Fibroblast of skin of left quadriceps (primary cell): ENCODE results near the gene DCTN4.
"Not testable (repeated sequence)": the region's sequence is repeated elsewhere in the genome, so short reads cannot be mapped to it uniquely, and the experiment has no call there.

Experiments
- DNase-seq, 2 experiments: peaks; one replicate each; pipeline ENCODE4 v3.0.0-alpha.2; 2013; ENCODE audit warnings: low read depth in 2 of 2

The DCTN4 gene

DNA sequence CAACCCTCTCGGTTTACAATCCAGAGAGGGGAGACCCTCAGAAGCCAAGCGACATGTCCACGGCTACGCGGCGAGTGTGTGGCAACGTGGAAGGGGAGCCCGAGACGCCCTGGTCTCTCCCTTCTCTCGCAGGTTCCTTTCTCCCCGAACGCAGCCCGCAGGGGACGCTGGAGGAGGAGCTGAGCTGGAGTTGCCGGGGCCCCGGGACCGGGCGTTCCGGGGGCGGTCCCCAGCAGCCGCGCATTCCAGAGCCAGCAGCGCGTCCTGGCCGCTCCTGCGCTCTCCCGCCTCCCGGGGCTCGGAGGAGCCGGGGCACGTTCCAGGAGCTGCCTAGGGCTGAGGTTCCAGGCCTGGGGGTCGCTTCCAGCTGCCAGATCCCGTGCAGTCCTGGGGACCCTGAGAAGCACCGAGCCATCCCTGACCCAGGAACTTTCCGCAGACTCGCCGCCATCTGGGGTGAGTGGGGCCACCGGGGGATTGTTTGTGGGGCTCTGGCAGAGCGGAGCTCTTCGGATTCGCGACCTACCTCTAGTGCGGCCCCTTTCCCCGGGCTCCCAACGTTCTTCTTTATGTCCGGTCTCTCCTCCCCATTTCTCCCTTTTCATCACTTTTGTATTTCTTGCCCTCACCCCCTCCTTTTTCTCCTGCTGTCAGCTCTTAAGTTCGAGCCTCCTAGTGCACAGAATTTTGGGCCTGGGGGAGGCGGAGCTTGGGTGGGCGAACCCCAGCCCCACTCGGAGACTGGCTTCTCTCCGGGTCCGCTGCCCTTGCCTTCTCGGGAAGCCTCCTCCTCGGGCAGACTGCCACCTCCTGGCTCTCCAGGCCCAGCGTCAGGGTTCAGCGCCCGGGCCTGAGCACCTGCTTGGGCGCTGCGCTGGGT, 19.9 kb upstream of the DCTN4 start, which contains the start of gene SMIM3:
Gene SMIM3 (plus strand): TSS at position 241 of the 880 bp plus-strand sequence. CDS start 16,684 bp downstream, outside the sequence.
- peak in 1 of 2 experiments; percentile 53 for DNase-seq

DNA sequence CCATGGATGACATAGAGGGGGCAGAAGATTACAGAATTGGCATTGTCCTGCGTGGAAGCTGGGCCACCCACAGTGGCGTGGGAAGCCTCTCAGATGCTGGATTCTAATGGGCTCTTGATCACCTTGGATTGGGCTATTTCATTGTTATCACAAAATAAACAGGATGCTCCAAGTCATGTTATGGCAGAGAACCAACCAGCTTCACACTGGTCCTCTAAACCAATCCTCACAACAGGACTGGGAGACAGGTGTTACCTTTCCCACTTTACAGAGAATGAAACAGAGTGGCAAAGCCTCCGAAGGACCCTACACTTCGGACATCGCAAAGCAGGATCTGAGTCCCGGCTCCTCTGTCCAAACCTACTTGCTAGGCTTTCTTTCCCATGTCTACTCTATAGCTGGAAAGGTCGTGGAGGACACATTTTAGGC, 19.3 kb upstream of the DCTN4 start:
- DNase-seq = no peak

DNA sequence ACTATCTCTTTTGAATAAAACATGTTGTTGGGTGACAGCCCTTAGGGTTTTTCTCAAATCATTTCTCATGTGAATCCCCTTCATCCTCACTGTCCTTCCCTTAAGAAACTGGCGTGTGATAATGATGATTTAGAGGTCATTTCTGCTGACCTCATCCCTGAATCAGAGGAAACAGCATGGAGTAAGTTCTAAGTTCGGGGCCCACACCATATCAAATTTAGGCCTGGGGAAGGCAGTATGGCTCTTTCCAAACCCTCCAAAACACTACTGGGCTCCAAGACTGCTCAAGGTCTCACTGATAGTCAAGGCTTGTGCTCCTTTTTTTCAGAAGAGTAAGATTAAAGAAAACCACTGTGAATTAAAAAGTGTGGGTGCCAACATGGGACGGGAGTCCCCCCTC, 18.9 kb upstream of the DCTN4 start:
- no peak for DNase-seq

DNA sequence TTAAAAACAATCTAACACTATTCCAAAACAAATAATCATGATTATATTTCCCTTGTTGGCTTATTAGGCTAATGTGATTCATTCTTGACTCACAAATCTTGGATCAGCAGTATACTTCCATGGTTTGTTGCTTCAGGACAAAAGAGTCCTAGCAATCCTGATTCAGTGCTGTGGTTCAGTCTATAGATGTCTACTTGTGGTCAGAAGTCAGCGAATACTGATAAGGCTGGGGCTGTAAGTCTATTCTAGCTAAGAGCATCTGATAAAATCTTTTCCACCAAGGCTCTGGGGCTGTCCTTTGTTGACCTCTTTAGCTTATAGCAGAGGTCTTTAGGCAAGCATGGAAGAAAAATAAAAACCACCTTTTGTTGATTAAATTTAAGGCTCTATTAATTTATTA, 15.3 kb upstream of the DCTN4 start:
- DNase-seq = peak in 1 of 2 experiments; percentile 39

DNA sequence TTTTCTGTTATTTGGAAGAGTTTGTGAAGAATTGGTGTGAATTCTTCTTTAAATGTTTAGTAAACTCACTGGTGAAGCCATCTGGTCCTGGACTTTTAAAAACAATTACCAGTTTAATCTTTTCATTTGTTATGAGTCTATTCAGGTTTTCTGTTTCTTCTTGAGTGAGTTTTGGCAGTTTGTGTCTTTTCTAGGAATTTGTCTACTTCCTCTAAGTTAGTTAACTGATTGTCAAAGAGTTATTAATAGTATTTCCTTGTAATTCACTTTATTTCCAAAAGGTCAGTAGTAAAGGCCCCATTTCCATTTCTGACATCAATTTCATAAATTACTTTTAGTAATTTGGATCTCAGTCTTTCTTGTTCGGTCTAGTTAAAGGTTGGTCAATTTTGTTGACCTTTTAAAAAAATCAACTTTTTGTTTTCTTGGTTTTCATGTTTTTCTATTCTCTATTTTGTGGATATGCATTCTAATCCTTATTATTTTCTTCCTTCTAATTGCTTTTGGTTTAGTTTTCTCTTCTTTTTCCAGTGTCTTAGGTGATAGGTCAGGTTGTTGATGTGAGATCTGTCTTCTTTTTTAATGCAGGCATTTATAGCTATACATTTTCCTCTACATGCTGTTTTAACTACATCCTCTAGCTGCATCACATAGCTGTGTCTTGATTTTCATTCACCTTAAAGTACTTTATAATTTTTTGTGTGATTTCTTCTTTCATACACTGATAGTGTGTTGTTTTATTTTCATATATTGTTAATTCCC, 12.4 kb upstream of the DCTN4 start:
- DNase-seq = no peak

DNA sequence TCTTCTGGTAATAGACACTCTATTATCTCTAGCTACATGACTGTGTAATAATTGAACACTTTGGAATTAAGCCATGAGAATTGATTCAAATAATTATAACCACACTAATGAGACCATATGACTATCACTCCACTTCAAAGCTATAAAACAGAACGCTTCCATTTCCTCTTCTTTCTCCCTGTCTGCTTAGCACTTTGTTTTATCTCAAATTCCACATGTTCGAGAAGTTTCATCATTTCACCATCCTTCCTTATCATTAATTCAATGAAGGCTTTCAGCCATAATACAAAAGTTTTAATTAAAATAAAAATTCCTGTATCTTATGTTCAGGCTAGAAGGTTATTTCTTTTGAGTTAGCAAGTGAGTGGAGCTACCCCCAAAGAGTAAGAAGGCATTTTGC, 7.4 kb upstream of the DCTN4 start:
- DNase-seq = no peak

DNA sequence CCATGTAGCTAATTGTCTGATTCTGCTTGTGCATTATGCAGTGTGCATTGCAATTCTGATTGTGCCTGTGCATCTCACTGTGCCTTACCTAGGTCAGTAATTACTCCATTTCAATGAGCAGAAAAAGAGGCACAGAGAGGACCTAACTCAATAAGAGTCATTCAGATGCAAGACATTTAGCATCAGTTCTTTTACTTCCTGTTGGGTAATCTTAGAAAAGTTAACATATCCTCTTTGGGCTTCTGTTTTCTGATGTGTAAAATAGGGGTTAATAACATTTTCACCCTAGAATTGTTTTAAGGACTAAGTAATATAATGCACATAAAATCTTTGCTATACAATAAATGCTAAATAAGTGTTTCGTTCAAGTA, 7.0 kb upstream of the DCTN4 start:
- no peak for DNase-seq

DNA sequence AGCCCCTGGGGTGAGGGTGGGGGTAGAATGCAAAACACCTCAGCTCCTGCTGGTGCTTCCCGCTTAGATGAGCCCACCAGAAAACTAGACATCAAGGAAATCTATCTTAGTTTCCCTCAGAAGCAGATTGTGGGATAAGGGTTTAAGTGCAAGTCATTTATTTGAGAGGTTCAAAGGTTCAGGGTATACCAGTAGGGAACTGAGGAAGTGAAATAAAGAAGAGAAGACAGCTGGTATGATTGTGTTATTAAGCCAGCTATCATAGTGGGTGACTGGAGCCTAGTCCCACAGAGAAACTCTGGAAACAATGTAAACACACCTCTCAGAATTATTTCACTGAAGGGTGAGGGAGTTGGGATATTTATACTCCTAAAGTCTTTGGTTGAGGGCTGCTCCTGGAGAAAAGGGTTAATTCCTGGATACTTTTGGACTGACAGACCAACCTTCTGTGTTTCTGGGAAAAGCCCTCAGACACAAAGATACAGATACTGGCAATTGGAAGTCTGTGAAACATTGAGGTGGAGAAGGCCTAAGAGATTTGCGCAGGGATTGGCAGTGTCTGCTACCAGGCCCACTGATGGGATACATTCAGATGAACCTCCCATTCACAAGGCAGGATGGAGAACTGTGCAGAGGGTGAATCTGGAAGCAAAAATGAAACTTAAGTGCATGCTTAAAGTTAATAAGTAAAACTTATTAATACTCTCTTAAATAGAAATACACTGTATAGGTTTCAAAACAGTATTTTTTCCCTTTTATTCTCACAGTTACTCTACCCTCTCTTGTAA, 6.4 kb upstream of the DCTN4 start:
- DNase-seq = no peak

DNA sequence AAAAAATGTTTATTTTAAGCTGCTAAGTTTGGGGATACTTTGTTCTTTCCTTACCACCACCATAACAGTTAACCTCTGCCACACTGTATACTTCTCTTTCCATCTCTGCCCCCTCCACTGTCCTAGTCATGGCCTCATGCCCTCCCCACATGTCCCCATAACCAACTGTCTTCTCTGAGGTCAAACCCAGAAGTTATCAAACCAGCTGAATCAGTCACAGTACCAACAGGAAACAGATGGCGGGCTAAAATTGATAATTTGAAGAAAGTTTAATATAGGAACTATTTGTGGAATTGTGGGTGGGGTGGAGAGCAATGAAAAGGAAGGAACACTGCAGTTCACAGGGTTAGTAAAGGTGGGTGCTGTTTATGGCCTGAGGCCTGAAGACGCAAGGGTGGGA, 5.7 kb upstream of the DCTN4 start:
- no peak for DNase-seq

DNA sequence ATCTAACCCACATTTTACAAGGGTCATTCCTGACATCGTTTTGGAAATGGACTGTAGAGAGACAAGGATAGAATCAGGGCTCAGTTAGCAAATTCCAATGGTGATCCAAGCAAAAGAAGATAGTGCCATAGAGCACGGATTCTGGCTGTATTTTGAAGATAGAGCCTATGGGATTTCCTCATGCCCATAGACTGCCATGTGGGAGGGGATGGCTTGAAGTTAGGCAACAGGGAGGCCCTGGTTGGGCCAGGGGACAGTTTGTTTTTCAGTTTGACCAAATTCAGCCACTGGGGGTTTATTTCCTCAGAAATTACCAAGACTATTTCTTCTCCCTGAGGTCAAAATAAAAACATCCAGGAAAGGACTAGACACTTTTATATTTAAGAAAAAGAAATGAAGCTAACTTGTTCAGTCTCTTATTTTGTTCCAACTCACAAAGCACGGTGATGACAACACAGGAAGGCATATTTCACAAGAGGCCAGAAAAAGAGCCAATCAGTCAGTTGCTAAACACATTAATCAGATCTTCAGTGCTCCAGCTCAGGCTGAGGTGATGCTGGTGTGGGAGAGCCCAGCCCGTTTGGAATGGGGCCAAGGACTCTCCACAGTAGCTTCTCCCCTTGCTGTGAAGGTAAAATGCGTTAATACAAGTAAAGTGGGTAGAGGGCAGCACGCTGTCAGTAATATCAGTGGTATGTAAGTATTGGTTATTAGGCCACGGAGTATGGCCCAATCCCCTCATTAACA, 4.4 kb upstream of the DCTN4 start:
- DNase-seq = peak; percentile 74 to 81

DNA sequence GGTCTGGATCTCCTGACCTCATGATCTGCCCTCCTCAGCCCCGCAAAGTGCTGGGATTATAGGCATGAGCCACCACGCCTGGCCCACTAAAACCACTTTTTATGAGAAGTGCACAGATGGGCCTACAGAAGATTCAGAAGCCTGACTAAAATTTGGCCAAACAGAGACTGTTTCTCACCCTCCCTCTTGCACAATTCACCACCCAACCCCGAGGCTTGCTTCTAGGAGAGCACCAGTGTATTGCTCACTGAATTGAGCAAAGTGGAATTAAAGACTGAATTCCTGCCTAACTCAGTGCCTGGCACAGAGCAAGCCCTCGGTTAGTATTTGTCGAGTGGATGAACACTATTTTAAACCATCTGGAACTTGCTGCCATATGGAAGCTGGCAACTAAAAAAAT, 3.4 kb upstream of the DCTN4 start:
- no peak for DNase-seq

DNA sequence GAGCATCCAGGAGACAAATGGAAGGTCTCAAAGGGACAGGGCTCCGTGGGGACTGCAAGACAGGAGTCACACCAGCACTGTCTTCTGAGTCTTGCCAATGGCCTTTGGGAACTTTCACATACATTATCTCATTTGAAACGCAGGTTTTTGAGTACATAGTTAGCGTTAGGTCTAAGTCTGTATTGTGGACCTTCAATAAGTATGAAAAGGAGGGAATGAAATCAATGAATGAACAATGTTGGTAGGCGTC, 442 bp upstream of the DCTN4 start:
- no peak for DNase-seq

DNA sequence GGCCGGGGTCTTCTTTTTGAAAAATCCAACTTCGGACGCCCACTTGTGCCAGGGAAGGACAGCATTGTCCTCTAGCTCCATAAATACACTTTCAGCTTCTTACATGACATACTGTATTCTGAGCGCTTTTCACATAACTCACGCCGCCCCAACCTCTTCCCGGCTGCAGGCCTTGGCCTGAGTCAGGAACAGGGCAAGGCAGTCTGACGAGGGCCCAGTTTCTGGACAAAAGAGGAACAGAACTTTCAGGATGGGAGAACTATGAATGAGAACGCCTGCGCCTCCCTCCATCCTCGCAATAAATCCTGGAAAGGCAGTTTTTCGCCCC, 650 bp downstream of the DCTN4 start:
- no peak for DNase-seq

DNA sequence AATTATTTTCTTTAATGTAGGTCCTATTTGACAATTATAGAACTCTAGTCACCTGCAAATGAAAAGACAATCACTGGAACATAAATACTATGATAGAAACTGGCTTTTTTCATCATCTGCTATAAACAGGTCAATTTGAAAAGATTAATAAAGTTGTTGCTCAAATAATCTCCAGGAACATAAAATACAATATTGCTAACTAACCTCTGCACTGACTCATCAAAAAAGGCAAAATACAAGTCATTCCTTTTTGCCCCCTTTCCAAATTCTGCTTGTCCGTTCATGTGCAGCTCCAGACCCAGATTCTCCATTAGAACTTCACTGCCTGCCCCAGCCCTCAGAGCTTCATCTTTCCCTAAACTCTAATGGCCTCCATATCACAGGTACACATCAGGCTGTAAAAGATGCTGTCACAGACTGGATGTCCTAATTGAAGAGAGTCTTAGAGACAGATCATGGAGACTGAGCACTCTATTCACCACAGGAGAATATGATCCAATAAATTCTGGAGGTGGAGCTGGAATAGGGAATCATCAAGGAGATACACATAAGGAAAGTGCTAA, 1.6 kb downstream of the DCTN4 start:
- DNase-seq = no peak

DNA sequence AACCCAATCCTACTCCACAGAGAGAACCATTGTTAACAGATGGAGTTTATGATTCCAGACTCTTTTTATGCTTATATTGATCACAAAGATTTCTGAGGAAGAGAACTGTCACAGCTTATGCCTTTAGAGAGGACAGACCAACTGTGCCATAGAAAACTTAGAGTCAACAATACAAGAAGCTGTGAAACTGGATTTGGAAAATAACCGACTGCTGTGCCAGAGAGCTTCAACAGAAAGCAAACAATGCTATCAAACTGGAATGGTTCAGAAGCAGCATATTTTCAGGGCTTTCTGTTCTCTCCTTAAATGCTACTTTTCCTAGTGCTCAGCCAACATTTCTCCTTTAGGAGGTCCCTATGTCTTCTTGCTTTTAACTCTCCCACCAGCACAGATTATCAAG, 5.0 kb downstream of the DCTN4 start:
- no peak for DNase-seq

DNA sequence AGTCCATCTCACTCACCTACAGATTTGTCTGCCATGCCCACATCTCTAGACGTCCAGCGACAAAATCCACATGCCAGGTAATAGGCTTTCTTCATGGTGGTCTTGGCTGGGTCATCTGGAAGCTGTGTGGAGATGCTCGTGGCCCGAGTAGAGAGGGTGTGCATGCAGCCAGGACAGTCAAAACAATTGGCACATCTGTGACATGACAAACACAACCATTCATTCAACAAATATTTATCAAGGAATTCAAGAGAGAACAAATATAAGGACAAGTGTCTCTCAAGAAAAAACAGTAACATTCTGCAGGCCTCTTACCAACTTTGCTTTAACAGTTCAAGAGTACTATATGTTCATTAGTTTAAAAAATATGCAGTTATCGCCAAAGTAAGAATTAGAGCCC, 5.4 kb downstream of the DCTN4 start:
- no peak for DNase-seq

DNA sequence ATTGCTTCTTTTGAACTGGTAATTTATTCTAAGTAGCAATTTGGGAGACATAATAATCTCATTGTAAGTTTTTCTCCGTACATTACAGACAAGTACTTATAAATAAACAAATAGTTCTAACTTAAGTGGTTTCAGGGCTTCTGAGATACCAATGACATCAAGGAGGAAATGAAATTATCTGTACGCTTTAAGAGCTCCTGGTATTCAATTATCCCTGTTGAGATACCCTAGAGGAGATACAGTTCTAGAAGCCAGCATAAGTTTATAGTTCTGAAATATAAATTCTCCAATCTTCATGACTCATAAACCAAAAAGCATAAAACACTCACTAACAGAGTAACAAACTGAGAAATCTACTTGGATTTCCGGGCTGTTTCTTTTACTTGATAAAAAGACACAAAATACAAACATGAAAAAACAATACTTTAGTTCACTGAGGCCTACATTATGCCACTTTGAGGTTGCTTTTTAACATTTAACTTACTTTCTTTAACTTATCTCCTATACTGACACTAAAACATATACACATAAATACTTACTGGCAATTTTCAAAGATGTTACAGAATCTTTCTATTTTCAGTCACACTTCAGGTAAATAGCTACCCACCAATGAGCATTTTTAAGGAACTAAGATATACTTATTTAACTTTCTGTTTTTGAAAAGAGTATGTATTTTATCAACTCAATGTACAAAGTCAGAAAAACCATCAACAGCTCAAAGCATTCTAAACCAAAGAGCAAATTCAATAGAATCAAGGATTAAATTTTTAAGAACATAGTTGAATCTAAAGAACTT, 7.5 kb downstream of the DCTN4 start:
- no peak for DNase-seq

DNA sequence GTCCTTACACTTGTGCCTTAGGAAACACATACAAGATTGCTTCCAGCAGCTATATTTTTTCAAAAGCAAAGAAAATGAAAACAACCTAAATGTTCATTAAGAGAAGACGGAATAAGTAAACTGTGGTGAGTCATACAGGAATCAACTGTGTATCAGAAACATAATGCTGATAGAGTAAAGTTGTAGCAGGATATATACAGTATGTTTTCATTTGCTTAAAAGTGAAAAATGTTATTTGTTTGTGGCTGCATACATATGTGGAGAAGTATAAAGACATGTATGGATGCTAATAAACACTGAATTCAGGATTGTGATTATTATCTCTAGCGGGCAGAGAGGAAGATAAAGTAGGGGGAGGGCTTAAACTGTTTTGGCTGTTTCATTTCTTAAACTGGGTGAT, 8.3 kb downstream of the DCTN4 start:
- DNase-seq = no peak

DNA sequence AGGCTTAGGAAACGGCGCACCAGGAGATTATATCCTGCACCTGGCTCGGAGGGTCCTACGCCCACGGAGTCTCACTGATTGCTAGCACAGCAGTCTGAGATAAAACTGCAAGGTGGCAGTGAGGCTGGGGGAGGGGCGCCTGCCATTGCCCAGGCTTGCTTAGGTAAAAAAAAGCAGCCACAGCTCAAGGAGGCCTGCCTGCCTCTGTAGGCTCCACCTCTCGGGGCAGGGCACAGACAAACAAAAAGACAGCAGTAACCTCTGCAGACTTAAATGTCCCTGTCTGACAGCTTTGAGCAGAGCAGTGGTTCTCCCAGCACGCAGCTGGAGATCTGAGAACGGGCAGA, 15.7 kb downstream of the DCTN4 start:
- not testable (repeated sequence) for DNase-seq

DNA sequence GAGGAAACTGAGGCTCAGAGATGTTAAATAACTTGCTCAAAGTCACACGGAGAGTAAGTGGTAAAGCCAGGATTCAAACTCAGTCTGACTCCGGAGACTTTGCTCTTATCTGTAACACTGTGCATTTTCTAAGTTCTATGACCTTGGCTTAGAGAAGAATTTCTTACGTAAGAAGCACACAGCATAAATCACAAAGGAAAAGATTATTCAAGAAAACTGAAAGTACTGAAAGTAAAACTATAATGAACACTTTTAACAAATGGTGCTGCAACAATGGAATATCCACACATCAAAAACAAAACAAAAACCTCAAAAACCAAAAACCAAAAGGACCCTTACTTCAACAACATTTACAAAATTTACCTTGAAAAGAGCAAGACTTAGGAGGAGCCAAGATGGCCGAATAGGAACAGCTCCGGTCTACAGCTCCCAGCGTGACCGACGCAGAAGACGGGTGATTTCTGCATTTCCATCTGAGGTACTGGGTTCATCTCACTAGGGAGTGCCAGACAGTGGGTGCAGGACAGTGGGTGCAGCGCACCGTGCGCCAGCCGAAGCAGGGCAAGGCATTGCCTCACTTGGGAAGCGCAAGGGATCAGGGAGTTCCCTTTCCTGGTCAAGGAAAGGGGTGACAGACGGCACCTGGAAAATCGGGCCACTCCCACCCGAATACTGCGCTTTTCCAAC, 16.2 kb downstream of the DCTN4 start:
- not testable (repeated sequence) for DNase-seq
